Astrocyte (in vitro differentiated cells and primary cell): ENCODE measurements around the gene ASF1B.

Experiments
- CTCF ChIP-seq: IDR thresholded peaks from 2 replicates; pipeline ENCODE4 v1.5.1; 2011; ENCODE audit warnings: low read depth, mild to moderate bottlenecking, inconsistent platforms, low read length, moderate library complexity; ENCODE audit not compliant: insufficient read depth
- EZH2 ChIP-seq: IDR thresholded peaks from 2 replicates; pipeline ENCODE4 v1.6.1; 2012; ENCODE audit warnings: mild to moderate bottlenecking, low read length, inconsistent platforms; ENCODE audit not compliant: insufficient read depth

GRCh38 chr19:14085309-14085995, 50.9 kb downstream of the ASF1B start, which contains the start of gene C19orf67:
- TF ChIP-seq CTCF = no peak
- no peak for TF ChIP-seq EZH2
